Right cardiac atrium (tissue), 5 donors: Measurements from ENCODE around the gene ANKLE2. TPM values are rescaled to one million over a fixed set of nuclear protein-coding genes. Genes with fewer than 3 reads are reported as not detected.

Experiments used
- ATAC-seq, 2 donors: fragments of 200-7000 bp; cut with Tn5 transposase; one replicate each; pipeline versions ENCODE4 v1.8.0 to v1.9.1; 2020; ENCODE audit warnings: moderate library complexity in 2 of 2, mild to moderate bottlenecking in 1 of 2
- DNase-seq, 3 donors: peaks; one replicate each; pipeline ENCODE4 v3.0.0-alpha.2; 2020
- H3K27ac ChIP-seq: one replicate; pipeline ENCODE4 v1.5.1; 2013; ENCODE audit warnings: mild to moderate bottlenecking, low read length, control low read depth, moderate library complexity
- H3K27me3 ChIP-seq: one replicate; pipeline ENCODE4 v1.6.1; 2013; ENCODE audit not compliant: control insufficient read depth, insufficient read depth
- H3K4me1 ChIP-seq: one replicate; pipeline ENCODE4 v1.6.1; 2013; ENCODE audit warnings: low read length; ENCODE audit not compliant: control insufficient read depth, insufficient read depth
- H3K4me3 ChIP-seq: one replicate; pipeline ENCODE4 v1.5.1; 2013; ENCODE audit warnings: low read length, control low read depth
- H3K9me3 ChIP-seq: one replicate; pipeline ENCODE4 v1.6.1; 2013; ENCODE audit warnings: low read length; ENCODE audit not compliant: control insufficient read depth
- WGBS: extraction: QIAGEN DNeasy Blood & Tissue Kit; methylation state at CpG from one replicate; pipeline ENCODE4 v1.1.7; 2013; 5-methylcytosine and 5-hydroxymethylcytosine counted together
- intact Hi-C, 4 donors: fragments of 100-400 bp; cut with DNase I; formaldehyde crosslinking; loops; one replicate each; pipeline versions ENCODE4 v1.11.0 to v1.14.0; 2022 to 2023
- polyA plus RNA-seq: library from polyadenylated mRNA; stranded (reverse); fragments of 200-250 nt; gene quantifications from one replicate; pipeline ENCODE4 v1.2.3, GENCODE V29; 2013
- total RNA-seq, 4 donors: library from RNA; stranded (reverse); fragmentation: NEBNext Ultra II Directional; extraction: Animal tissue kit (Norgen Biotek cat#: 25700); gene quantifications; one replicate each; pipeline ENCODE4 v1.2.1, GENCODE V29; 2021
- donor health status: healthy with polysubstance abuse.
- donor health status: DM: no; HTN: yes; CAD: no.
- donor health status: DM: no; HTN: no; CAD: no.
- donor health status: DM: no; HTN: yes; CAD: no; lungs with severe emphysema.
- donor health status: DM: yes; HTN: yes; CAD: no.

ANKLE2 gene
- total and polyA plus RNA-seq, 5 donors = 17.7 to 34.1 (median 25.0) TPM

DNA sequence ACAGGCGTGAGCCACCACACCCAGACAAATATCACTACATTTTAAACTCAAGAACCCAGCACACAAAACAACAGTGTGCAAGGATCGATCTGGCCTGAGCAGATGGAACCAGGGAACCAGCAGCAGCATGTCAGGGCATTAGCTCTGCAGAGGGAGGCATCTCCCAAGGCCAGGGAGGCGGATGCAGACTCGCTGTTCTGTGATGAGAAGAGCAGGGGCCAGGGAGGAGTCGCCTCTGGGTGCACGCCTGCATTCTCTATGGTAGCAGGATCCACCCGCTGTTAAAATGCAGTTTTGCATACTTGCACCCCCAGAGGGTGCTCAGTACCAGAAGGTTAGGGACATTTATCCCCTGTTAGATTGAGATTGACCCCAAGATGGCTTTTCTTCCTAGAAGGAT lies 33.1 kb downstream of the ANKLE2 start:
- Histone ChIP-seq H3K9me3 (no peaks in the 10 kb centered on the region), H3K27me3 (no peaks in the 10 kb centered on the region), H3K27ac (no peak overlapping the region), H3K4me1 (no peaks in the 10 kb centered on the region), H3K4me3 (no peak overlapping the region)
- WGBS = 98% methylated on average over 7 of the region's 7 CpGs
- peak in 1 of 3 donors; percentile 29 for DNase-seq
- intact Hi-C loops = no loop called here
- no peak for ATAC-seq

DNA sequence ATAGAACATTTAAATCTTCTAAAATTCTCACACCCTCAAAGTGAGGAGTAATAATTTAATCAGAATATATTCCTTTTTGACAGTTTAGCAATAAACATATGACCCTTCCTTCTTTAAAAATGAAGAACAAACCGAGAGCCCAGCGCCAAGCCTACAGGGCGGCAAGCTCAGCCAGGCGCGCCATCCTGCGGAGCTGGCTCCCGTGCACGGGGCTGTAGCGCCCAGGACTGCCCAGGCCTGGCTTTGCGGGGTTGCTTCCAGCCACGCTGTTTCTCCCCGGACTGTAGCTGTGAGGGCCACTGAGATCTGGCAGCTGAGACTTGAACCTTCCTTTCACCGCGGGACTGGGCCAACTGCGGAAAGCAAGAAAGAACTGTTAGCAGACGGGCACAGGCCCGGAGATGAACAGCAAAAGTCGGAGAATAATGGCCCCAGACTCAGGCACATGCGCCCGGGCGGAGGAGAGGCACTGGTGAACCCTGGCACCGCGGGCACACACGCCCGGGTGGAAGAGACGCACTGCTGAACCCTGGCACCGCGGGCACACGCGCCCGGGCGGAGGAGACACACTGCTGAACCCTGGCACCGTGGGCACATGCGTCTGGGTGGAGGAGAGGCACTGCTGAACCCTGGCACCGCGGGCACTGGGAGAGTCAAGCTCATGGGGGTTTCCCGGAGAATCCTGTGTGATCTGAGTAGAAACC lies 34.4 kb downstream of the ANKLE2 start:
- ATAC-seq (peak in 1 of 2 donors; percentile 25), DNase-seq (peak in 1 of 3 donors; percentile 43)
- H3K4me1 ChIP-seq = no peaks in the 10 kb centered on the region
- no peak overlapping the region for H3K4me3 ChIP-seq
- no peak overlapping the region for H3K27ac ChIP-seq
- intact Hi-C loops = no loop called here
- no peaks in the 10 kb centered on the region for H3K27me3 ChIP-seq
- WGBS = 94% methylated on average over 37 of the region's 37 CpGs
- H3K9me3 ChIP-seq = no peaks in the 10 kb centered on the region

DNA sequence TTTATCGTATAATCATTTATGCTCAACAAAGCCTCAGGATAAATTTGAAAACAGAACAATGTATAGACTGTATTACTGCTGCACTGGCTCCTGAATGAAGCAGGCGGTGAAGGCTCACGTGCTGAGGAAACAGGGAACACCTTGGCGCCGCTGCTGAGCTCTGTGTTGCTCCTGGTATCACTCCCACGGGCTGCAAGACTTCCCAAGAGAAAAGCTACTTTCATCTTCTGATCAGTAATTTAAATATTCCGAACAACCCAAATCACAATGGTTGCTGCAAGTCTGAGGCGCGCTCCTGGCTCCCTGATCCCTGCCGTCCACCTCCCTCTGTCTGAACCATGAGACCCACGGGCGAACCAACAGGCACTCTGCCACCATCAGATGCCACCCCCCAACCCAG lies 35.2 kb downstream of the ANKLE2 start:
- H3K27me3 ChIP-seq = no peaks in the 10 kb centered on the region
- no peak for ATAC-seq
- intact Hi-C loops = no loop called here
- DNase-seq = peak in 1 of 3 donors; percentile 10
- H3K9me3 ChIP-seq = no peaks in the 10 kb centered on the region
- no peaks in the 10 kb centered on the region for H3K4me1 ChIP-seq
- 94% methylated on average over 12 of the region's 12 CpGs for WGBS
- H3K4me3 ChIP-seq = no peak overlapping the region
- H3K27ac ChIP-seq = no peak overlapping the region

DNA sequence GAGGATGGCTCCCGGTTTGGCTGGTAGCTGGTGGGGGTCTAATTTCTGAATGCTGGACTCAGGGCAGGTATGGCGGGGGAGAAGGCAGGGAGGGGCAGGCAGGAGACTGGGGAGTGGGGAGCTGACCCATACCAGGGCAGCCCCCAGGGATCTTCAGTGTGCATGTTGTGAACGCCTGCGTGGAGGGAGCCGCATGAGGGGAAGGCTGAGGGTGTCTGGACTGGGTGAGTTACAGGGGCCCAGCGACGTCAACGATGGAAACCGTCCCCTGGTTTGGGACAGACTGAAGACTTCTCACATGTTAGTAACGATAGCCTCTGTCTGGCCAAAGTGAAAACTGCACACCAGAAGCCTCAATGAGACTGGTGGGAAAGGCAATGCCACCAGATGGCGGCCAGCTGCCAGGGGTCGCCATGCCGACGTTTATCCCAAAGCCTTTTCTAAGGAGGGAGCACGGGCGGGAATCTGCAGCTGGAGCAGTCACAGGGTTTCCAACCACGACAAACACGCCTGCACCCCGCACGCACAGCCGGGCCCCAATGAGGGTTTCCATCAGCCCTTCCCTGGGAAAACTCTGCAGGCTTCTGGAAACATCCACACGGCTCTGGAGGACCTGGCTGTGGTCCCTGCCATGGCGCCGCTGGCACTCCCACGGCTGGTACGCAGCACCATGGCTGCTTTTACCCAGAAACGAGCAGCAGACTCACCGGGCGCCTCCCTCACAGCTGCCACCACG lies 37.0 kb downstream of the ANKLE2 start:
- Histone ChIP-seq H3K9me3 (no peaks in the 10 kb centered on the region), H3K27me3 (no peaks in the 10 kb centered on the region), H3K4me1 (no peaks in the 10 kb centered on the region), H3K4me3 (no peak overlapping the region), H3K27ac (no peak overlapping the region)
- intact Hi-C loops = no loop called here
- peak in 1 of 3 donors; percentile 19 for DNase-seq
- 86% methylated on average over 30 of the region's 30 CpGs for WGBS
- no peak for ATAC-seq

DNA sequence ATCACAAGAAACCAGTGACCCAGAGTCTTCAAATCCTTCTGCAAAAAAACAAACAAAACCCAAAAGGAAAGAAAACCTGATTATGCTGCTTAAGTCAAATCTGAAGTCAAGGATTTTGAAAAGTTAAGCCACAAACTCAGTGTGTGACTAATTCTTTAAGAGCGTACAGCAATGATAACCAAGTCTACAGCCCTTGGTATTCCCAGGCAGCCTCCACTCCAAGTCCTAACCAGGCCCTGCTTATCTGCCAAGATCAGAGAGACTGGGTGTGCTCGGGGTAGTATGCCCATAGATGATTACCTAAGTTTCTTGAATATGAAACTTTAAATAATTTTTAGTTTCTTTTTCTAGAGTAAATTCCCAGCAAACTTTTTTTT lies 37.9 kb downstream of the ANKLE2 start:
- 85% methylated on average over 2 of the region's 2 CpGs for WGBS
- no peaks in the 10 kb centered on the region for H3K4me1 ChIP-seq
- intact Hi-C loops = no loop called here
- DNase-seq (no peak), ATAC-seq (no peak)
- no peak overlapping the region for H3K27ac ChIP-seq
- H3K9me3 ChIP-seq = no peaks in the 10 kb centered on the region
- H3K4me3 ChIP-seq = no peak overlapping the region
- H3K27me3 ChIP-seq = no peaks in the 10 kb centered on the region

DNA sequence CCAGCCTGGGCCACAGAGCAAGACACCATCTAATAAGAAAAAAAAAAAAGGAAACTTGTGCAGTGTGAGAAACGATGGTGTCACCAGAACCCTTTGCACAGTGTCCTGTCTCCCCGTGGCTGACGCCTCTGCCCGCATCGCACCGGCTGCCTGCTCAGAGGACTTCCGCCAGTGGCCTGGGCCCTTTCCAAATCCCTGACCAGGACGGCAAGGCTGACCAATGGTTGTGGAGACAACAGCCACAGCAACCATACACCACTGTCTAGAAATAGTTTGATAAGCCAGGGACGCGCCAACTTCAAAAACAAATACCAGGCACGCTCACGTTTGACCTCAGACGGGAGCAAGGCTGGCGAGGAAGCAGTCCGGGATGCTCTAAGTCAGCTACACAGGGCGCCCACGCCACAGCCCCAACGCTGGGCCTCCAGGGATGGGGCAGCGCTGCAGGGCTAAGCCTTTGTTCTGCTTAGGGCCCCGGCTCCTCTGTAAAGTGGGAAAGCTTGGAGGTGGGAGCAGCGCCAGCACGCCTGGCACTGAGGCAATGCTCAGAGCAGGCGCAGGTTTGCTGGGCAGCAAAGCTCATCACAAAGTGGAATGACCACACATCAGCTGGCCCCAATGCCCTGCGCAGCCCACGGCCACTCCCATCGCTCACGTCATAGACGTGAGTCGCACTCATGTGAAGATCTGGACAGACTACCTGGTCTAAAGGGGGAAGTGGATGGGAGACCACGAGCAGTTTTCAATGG lies 38.4 kb downstream of the ANKLE2 start:
- Histone ChIP-seq H3K9me3 (no peaks in the 10 kb centered on the region), H3K4me3 (no peak overlapping the region), H3K27ac (no peak overlapping the region), H3K4me1 (no peaks in the 10 kb centered on the region), H3K27me3 (no peaks in the 10 kb centered on the region)
- WGBS = 78% methylated on average over 30 of the region's 30 CpGs
- intact Hi-C loops = no loop called here
- ATAC-seq (peak; percentile 71 to 76), DNase-seq (peak; percentile 50 to 84 (median 78))

DNA sequence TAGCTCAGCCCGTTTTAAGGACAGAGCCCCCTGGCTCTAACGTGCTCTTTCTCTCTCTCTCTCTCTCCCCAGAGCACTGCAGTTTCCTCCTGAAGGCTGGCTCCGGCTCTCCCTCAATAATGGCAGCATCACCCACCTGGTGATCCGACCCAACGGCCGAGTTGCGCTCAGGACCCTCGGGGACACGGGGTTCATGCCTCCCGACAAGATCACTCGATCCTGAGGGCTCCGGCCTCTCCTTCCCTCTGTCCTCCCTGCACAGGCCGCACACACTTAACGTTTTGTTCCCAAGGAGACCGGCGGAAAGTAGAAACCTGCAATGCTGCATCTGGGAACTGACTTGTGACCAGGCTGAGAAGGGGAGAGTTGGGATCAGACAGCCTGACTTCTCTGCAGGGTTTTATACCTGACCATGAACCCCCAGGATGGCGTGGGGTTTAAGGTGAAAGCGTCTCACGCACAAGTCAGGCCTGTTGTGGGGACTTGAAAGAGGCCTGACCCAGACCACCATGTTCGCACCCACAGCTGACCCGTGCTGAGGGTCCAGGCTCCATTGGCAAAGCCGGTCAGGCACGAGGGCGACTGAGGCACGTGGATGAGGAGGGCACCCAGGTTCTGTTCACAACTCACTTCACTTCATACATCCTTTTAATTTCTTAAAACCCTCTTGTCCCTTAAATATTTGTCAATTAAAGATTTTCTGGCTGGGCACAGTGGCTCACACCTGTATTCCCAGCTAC lies 40.9 kb downstream of the ANKLE2 start:
- Histone ChIP-seq H3K4me1 (no peaks in the 10 kb centered on the region), H3K27me3 (no peaks in the 10 kb centered on the region), H3K9me3 (no peaks in the 10 kb centered on the region), H3K4me3 (no peak overlapping the region), H3K27ac (no peak overlapping the region)
- ATAC-seq (no peak), DNase-seq (no peak)
- 95% methylated on average over 25 of the region's 25 CpGs for WGBS
- intact Hi-C loops = no loop called here

DNA sequence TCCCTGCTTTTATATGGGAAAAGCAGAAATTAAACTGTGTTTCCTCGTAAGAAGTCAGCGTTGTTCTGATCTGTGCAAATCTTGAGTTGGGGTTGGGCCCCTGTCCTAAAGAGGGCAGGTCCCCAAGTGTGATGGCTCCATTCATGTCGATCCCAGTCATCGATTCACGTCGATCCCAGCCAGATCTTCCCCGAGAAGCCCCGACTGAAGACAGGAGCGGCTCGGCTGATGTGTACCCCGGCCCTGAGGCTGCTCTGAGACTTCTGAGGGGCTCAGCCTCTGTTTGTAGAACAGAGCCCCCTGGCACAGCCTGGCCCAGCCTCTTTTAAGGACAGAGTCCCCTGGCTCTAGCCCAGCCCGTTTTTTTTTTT lies 41.7 kb downstream of the ANKLE2 start:
- H3K4me3 ChIP-seq = no peak overlapping the region
- no peak overlapping the region for H3K27ac ChIP-seq
- WGBS = 93% methylated on average over 12 of the region's 12 CpGs
- no peak for ATAC-seq
- intact Hi-C loops = no loop called here
- no peak for DNase-seq
- H3K27me3 ChIP-seq = no peaks in the 10 kb centered on the region
- H3K4me1 ChIP-seq = no peaks in the 10 kb centered on the region
- no peaks in the 10 kb centered on the region for H3K9me3 ChIP-seq

DNA sequence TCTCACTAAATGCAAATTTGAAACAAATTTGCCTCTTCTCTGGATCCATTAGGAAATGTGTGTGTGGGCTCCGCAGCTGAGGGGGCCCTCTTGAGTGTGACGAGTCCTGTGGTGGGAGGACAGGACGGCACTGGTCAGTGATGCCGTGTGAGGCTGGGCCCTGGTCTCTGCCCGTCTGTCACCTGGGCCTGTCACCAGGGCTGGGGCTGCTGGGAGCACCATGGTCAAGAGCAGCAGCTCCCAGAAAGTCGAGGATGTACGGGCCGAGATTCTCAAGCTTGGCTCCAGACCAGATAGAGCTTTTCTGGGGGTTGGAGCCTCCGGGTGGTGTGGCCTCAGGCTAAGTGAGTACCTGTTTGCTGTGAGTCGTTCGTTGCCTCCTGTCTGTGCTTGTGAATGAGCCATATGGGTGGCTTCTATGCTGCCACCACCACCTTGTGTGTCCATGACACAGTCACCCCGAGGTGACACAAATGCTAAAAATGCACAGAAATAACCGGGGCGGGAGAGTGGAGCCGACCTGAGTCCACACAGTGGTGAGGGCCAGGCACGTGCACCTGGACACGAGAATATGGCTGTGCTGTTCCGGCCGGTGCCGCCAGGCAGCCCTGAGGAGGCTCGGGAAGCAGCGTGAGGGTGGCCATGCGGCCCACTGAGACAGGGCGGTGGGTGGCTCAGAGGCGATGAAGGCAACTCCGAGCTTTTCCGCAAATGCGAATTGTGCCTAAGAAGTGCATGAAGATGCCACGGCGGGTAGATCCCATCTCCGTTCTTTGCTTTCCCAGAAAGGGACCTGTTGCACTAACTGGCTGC lies 42.3 kb downstream of the ANKLE2 start:
- Histone ChIP-seq H3K27ac (no peak overlapping the region), H3K9me3 (no peaks in the 10 kb centered on the region), H3K4me3 (no peak overlapping the region), H3K4me1 (no peaks in the 10 kb centered on the region), H3K27me3 (no peaks in the 10 kb centered on the region)
- intact Hi-C loops = no loop called here
- no peak for DNase-seq
- no peak for ATAC-seq
- WGBS = 87% methylated on average over 31 of the region's 31 CpGs

DNA sequence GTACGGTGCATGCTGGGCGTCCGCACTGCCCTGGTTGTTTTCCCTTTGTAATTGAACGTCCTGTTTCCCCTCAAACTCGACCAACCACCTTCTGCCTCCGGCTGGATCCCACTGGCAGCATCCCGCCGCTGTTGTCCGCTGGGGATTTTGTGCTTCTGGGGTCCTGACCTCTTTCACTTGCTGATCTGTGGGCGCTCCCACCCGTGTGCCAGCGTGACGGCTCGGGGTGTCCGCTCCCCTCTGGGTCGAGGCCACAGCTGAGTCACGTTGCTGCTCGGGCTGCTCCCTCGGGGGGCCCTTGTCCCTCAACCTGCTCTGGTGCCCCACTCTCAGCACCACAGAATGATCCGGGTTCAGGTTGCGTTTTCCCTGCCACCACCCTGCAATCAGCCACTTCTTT lies 43.0 kb downstream of the ANKLE2 start:
- intact Hi-C loops = no loop called here
- ATAC-seq = no peak
- Histone ChIP-seq H3K4me1 (no peaks in the 10 kb centered on the region), H3K4me3 (no peak overlapping the region), H3K27me3 (no peaks in the 10 kb centered on the region), H3K27ac (no peak overlapping the region), H3K9me3 (no peaks in the 10 kb centered on the region)
- DNase-seq = no peak
- 91% methylated on average over 21 of the region's 21 CpGs for WGBS
